GM12874 (cell line): ENCODE results near the gene MYT1.

Source experiments
- TF ChIP-seq, protein P1 (sequence below): IDR thresholded peaks from 2 replicates; pipeline ENCODE4 v1.5.1; 2011; ENCODE audit warnings: low read depth, mild to moderate bottlenecking, control low read depth, low read length, moderate library complexity; ENCODE audit not compliant: insufficient read depth

MYT1 gene

DNA sequence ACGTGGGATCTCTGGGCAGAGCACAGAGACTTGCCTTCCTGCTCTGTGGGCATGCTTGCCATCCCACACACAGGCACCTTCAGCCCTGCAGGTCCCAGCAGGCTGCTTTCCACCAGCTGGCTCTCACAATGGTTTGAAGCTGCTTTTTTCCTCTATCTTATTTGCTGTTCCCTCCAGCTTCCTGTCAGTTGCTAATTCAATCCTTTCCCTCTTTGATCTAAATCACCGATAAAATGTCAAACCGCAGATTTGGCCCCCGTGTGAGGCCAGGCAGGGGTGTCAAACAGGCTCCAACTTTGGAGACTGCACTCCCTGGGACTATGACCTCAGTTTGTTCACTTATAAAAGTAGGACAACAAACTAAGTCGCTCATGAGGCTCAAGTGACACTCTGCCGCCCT is 50.7 kb downstream of the MYT1 start:
- TF ChIP-seq, protein P1, sequence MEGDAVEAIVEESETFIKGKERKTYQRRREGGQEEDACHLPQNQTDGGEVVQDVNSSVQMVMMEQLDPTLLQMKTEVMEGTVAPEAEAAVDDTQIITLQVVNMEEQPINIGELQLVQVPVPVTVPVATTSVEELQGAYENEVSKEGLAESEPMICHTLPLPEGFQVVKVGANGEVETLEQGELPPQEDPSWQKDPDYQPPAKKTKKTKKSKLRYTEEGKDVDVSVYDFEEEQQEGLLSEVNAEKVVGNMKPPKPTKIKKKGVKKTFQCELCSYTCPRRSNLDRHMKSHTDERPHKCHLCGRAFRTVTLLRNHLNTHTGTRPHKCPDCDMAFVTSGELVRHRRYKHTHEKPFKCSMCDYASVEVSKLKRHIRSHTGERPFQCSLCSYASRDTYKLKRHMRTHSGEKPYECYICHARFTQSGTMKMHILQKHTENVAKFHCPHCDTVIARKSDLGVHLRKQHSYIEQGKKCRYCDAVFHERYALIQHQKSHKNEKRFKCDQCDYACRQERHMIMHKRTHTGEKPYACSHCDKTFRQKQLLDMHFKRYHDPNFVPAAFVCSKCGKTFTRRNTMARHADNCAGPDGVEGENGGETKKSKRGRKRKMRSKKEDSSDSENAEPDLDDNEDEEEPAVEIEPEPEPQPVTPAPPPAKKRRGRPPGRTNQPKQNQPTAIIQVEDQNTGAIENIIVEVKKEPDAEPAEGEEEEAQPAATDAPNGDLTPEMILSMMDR = no peak

DNA sequence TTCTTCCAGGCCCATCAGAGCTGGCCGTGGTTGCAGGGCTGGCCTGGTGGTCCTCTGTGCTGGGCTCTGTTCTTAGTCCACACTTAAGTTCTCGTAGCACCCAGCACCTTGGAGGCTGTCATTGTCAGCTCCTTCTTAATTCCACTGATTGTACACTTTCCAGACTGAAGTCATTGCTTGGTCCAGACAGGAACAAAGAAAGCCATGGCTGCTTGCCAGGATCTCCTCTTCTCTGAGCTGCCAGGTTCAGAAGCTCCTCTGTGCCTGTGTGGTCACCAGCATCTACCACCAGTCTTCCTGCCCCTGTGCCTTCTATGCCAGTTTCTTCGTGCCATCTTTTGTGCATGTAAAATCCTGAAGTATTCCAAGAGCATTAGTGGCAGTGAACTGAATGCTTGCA is 51.8 kb downstream of the MYT1 start:
- TF ChIP-seq, protein P1 = no peak

DNA sequence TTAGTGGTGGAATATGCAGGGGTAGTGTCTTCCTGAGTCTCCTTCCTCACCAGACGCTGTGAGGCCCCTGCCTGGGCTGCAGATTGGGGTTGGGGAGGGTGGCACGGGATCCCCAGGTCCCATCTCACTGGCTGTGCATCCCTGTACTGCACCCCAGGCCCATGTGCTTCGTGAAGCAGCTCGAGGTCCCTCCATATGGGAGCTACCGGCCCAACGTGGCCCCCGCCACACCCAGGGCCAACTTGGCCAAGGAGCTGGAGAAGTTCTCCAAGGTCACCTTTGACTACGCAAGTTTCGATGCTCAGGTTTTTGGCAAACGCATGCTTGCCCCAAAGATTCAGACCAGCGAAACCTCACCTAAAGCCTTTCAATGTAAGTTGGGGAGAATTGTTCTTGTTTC is 52.7 kb downstream of the MYT1 start:
- TF ChIP-seq, protein P1 = no peak

DNA sequence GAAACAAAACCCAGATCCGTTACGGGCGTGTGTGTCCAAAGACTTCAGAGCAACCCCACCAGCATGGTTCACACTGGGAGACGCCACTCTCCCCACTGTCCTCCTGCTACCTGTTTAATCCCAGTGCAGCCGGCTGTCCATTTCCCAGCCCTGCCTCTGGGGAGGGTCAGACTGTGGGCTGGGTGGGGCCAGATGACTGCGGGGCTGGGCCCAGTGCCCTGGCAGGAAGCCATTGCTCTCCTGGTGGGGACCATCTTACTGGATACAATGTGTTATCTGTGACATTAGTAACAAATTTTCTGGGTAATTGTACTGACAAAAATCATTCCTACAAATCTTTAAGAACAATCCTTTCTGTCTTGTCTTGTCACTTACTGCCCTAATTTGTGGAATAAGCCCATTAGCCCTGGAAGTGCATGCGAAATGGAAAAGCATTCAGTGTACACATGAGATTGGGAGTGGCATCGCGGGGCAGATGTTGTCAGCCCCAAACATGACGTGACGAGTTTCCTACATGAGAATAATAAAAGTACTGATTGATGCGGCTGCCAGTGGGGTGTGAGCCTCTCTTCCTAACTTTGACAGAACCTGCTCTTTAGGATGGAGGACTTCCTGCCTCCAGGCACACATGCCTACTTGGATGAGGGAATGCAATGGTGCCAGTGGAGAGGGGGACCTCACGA is 53.4 kb downstream of the MYT1 start:
- TF ChIP-seq, protein P1 = no peak

DNA sequence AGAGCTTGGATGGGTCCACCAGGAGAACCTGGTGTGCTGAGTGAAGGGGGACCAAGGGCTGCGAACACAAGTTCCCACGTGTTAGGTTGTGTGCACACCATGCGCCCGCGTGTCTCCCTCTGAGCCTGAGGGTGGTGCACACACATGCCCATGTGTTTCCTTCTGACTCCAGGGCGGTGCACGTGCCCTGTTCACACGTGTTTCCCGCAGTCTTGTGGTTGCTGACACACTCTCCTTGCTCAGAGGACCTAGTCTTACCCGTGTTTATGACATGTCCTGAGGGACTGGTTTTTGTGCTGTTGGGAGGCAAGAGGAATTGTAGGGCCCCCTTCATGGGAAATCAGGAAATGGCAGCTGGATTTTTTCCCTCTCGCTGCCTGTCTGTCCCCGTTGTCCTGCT is 55.0 kb downstream of the MYT1 start:
- TF ChIP-seq, protein P1 = no peak

DNA sequence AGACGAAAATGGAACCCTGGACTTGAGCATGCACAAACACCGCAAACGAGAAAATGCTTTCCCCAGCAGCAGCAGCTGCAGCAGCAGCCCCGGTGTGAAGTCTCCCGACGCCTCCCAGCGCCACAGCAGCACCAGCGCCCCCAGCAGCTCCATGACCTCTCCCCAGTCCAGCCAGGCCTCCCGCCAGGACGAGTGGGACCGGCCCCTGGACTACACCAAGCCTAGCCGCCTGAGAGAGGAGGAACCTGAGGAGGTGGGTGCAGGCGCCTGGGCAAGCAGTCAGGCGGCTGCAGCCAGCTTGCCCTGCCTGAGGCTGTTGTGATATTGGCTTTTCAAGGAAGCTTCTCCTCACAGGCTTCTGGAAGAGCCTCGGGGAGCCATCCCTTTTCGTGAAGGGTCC is 55.5 kb downstream of the MYT1 start:
- TF ChIP-seq, protein P1 = no peak

DNA sequence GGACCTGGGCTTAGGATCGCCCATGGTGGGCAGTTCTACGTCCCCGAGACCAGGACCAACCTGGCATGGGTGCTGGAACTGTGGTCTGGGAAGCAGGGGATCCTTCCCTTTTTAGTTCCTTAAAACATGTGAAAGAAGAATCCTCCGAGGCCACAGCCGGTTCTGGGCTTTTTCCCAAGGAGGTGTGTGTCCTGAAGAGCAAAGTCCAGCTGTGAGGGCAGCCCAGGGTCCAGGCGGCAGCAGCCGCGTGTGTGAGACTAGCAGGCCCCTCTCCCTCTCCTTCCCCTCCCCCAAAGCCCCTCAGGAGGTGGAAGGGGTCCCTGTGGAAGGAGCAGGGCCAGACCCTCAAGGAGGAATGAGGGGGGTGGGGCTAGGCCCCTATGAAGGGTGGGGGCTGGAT is 56.2 kb downstream of the MYT1 start:
- TF ChIP-seq, protein P1 = no peak
